HG02973 (cell line): Measurements from ENCODE around the gene COG7.
"Not testable (repeated sequence)": the region's sequence is repeated elsewhere in the genome, so short reads cannot be mapped to it uniquely, and the experiment has no call there.

Experiments used
- ATAC-seq: cut with Tn5 transposase; IDR thresholded peaks from one replicate; pipeline ENCODE4 v1.9.1; 2021; ENCODE audit warnings: moderate library complexity; ENCODE audit not compliant: unreplicated experiment

The COG7 gene

DNA sequence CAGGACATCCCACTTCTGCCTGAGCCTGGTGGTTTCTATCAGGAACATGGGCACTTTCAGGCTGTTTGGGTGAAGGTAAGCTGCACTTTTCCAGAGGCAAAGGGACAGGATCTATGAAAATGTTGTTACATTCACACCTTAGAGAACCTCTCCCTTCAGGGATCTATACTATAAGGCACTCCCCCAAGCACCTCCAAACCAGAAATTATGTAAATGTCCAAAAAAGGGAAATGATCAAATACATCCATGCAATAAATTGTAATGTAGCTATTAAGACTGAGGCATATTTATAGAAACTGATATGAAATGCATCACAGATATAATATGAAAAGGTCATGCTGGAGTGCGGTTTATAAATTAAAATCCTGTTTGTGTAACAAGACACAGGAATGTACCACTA lies 23.3 kb upstream of the COG7 start:
- no peak for ATAC-seq

DNA sequence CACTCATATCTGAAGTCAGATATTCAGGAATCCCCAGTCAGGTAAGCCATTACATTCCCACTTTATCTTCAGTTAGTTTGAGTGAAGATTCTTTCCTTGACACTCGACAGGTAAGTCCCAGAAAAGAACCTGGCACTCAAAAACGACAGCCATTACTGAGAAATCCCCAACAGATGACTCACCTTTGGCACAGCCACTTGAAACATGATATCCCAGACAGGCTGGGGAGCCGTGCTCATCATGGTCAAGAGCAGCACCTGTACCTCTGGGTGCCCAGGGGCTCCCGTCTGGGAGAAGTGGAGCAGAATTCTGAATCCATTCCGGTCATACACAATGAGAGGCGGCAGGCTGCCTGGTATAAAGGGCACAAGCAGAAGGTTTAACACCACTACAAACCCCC lies 16.8 kb upstream of the COG7 start:
- ATAC-seq = no peak

DNA sequence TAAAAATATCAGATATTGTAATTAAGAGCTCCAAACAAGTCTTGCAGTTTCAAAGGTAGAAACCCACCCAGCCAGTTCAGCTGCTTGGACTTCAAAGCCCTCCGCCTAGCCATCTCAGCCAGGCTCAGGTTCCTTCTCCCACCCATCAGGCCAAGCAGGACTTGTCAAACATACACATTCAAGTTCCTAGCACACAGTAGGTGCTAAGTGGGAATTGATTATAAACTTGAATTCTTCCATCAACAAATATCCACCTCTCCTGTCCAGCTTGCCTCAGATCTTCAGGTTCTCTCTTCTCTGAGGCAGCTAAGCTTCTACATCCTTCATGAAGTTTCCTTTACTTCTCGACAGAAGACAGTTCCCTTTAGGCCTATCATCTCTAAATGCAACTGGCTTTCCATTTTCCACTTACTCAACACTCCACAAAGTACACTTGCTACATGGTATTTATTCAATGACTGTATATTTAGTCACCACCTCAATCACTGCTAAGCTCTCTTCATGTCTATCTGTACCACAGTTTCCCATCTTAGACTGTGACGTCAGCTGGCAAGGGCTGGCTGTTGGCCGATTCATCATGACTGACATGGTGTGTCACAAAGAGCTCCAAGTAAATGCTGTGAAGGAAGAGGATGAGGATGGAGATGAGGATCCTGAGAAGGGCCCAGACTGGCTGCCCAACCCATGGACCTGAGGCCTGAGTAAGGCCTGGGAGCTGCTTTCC lies 13.3 kb upstream of the COG7 start:
- no peak for ATAC-seq

DNA sequence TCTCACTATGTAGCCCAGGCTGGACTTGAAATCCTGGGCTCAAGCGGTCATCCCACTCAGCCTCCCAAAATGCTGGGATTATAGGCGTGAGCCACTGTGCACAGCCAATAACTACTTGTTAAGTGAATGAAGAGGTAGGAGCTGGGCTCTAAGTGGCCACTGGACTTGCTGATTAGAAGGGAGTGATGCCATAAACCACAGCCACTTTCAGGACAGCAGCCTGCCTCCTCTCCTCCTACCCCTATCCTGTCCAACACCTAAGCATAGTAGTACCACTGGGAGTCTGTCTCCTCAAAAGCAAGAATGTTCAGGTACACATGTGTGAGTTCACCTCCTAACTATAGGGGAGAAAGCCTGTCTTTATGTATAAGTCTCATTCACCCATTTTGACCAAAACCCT lies 12.2 kb upstream of the COG7 start:
- ATAC-seq = no peak

DNA sequence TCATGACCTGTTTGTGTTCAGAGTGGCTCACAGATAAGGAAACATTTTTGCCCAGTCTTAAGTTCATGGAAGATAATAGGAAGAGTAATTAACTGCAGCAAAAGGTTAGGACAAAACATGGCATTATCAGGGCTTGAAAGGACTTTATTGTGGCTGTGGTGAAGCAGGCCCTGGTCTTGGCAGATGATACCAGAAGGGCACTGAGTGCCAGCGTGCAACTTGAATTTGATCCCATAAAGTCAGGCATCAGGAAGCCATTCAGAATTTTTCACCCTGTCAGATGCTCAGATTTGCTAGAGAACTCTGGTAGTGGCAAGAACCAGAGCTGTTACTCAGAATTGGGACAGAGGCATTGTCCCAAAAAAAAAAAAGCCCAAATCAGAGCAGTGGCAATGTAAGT lies 11.2 kb upstream of the COG7 start:
- ATAC-seq = no peak

DNA sequence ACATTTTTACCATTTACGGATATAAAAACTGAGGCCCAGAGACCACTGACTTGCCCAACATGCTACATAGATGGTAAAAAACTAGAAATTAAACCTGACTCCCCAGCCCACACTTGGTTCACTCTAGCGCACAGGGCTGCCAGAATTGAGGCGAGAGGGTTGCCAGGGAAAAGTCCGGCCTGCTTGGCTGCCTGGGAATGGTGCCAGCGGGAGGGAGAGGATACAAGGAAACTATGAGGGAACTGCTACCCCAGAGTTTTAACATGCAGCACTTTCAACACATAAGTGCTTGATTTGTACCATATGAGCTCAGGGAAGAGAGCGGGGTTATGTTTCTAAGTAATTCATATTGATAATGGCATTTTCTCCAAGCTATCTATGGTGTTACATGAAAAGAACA lies 10.0 kb upstream of the COG7 start:
- ATAC-seq = not testable (repeated sequence)

DNA sequence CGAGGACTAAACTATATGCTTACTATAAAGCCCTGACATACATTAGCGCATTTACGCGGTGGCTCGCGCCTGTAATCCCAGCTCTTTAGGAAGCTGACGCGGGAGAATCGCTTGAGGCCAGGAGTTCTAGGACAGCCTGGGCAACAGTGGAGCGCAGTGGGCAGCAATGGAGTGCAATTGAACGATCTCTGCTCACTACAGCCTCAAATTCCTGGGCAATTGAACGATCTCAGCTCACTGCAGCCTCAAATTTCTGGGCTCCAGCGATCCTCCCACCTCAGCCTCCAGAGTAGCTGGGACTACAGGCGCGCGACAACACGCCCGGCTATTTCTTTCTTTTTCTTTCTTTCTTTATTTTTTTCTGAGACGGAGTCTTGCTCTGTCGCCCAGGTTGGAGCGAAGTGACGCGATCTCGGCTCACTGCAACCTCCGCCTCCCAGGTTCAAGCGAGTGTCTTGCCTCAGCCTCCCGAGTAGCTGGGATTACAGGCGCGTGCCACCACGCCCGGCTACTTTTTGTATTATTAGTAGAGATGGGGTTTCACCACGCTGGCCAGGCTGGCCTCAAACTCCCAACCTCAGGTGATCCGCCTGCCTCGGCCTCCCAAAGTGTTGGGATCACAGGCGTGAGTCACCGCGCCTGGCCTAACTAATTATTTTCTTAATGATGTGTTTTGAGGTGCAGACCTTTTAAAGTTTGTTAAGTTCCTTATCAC lies 506 bp upstream of the COG7 start:
- no peak for ATAC-seq

DNA sequence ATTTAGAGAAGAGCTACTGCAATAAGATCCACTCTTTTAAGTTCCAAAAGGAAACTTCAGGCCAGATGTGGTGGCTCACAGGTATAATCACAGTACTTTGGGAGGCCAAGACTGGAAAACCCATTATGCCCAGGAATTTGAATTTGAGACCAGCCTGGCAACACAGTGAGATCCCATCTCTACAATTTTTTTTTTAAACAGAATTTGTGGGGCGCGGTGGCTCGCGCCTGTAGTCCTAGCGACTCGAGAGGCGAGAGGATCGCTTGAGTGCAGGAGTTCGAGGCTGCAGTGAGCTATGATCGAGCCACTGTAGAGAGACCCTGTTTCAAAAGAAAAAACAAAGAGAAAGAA lies 793 bp downstream of the COG7 start:
- peak; percentile 14 for ATAC-seq

DNA sequence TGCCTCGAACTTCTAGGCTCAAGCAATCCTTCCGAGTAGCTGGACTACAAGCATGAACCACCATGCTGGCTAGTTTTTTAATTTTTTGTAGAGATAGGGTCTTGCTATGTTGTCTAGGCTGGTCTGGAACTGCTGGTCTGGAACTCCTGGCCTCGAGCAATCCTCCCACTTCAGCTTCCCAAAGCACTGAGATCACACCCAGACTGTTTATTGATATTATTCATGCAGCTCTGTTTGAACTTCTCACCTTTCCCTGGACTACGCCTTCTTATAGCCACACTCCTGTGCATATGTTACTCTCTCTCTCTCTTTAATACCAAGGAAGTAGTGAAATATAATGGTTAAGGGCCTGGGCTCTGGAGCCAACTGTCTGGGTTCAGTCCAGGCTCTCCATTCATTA lies 4.6 kb downstream of the COG7 start:
- ATAC-seq = no peak

DNA sequence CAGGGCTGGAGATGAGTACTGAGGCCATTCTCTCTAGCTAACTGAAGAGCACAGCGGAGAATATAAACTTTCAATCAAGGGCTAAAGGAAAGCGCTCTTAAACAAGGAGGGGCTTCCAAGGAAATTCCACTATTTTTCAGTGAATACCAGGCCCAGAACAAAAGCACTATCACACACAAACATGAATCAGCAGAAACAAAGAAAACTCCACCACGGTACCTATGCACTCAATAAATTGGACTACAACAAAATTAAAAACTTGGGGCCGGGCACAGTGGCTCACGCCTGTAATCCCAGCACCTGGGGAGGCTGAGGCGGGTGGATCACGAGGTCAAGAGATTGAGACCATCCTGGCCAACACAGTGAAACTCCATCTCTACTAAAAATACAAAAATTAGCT lies 15.4 kb downstream of the COG7 start:
- ATAC-seq = not testable (repeated sequence)

DNA sequence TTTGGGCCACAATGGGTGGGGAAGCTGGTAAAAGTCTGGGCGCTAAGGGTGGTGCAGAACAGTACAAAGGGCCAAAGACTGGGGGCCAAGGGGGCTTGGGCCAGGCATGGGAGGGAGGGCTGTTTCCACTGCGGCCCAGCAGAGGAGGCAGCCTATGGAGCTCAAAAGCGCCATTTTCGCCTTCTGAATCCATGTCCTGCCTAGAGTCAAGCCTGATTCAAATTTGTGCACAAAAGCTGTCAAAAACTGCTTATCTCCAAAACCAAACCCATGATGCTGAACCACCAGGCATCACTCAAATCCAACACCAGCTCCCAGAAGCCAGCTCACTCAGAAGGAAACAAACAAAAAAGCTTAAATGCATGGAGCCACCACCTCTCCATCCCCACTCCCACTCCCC lies 16.0 kb downstream of the COG7 start:
- no peak for ATAC-seq

DNA sequence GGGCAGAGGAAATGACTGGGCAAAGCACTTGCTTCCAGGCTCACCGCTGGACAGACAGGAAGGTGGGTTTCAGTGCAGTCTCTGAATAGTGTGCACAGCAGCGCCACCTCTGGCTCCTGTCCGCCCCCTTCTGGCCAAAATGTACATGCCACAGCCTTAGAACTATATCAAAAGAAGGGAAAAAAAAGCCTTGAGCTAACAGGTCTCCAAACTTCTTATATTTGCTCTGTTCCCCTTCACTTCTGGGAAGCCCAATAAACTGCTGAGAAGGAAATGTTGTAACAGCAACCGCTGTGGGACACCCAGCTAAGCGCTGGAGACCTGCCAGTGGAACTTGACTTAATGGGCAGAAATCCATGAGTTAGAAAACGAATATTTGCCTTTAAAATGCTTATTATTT lies 17.5 kb downstream of the COG7 start:
- no peak for ATAC-seq

DNA sequence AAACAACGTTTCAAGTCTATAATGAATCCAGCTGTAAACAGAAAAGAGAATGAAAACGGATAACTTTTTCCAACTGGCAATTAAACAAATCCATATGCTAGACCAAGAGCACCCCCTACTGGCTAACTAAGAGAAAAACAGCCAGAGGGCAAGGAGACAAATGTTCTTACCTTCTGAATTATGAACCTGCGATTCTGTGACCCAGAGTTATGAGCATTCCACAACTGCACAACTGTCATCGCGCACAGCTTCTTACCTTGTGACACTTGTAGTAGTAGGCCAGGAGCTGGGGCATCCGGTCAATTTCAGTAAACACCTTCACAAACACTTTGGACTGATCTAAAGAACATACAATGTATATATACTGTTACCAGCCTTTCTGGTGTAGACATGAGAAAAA lies 18.6 kb downstream of the COG7 start:
- no peak for ATAC-seq

DNA sequence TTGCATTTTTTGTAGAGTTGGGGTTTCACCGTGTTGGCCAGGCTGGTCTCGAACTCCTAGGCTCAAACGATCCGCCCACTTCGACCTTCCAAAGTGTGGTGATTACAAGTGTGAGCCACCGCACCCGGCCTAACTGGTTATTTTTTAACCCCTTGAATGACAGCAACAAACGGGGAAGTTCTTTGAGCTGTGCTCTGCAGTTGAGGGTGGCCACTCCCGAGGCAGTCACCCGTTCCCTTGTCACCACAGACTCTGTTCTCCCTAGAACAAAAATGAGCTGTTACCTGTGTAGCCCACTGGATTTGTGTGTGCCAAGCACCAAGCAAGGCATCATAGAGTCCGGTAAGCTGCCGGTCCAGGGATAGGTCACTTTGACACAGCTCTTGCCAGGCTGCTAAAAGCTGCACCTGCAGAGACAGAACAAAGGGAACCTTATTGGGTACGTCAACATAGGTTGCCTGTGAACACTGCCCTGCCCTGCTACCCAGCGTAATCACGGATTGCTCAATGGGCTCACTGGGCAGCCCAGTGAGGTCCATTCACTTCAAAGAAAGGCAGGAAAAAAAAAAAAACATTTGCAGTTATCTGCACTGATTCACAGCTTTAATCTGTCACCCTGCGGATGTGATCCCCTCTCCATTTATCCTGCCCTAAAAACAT lies 19.6 kb downstream of the COG7 start:
- no peak for ATAC-seq

DNA sequence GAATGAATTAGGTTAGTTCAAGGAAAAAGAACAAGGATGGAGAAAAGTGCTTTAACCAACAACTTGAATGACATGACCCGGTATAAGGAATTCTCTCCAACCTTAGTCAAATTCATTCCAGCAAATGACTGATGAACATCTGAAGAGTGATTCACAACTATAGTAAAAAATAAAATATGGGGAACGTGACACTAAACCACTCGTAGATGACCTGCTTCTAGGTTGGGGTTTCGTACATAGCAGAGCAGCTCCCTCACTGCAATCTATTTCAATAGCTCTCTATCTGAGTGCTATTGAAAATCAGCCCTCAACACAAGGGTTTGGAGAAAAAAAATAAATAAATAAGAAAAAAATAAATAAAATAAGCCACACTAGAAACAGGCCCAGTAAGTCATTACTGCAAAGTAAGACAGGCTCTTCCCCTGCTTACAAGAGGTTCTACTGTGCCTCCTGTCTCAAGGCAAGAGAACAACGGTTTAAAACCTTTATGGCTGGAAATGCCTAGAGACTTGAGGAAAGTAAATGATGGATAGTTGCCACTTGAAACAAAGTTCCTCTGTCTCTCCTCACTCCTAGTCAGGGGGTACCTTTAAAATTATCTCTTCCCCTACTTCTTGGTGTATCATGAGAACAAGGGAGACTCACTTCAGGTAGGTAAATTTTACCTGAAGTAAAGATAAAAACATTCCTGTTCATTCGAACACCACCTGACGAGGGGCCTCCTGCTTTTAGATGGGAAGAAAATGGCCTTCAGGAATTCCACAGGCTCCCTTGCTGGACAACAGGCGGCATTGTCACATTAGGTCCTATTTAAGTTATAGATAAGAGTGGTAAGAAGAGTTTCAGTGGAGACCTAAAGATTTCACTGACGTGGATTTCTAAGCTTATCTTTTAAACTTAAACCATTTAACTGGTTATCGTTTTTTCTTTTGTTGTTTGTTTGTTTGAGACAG lies 20.5 kb downstream of the COG7 start:
- ATAC-seq = no peak

DNA sequence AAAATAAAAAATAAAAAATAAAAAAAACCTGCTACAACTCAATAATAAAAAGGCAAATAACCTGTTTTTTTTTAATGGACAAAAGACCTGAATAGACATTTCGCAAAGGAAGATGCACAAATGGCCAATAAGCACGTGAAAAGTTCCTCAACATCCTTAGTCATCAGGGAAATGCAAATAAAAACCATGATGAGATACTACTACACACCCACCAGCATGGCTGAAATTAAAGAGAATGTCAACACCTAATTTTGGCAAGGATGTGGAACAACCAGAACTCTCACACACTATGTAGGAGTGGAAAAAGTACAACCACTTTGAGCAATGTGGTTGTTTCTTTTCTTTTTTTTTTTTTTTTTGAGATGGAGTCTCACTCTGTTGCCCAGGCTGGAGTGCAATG lies 24.6 kb downstream of the COG7 start:
- no peak for ATAC-seq

DNA sequence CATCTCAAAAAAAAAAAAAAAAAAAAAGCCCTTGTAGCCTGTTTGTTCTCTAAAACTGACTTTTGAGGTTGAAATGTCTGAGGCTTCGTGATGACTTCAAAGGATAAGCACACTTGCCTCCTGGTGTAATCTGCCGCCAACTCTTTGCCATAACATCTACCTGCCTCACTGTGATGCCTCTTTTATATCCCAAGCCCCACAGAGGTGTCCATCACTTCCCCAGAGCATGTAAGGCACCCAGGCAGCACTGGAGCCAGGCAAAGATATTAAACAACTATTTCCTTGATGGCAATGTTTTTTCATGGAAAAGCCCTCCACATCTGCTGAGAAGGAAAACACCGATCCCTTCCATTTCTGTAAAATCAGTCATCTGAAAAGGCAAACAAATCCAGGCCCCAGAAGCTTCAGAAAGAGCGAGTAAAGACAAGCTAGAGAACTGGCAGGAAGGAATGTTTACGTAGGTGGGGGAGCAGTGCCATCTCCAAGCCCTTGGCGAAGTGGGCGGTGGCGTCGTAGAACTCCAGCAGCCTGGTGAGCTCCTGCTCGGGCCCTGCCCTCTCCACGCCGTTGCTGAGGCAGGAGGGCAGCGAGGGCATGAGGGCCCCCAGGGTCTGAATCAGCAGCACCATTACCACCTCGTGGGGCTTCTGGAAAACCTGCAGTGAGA lies 28.6 kb downstream of the COG7 start:
- ATAC-seq = no peak

DNA sequence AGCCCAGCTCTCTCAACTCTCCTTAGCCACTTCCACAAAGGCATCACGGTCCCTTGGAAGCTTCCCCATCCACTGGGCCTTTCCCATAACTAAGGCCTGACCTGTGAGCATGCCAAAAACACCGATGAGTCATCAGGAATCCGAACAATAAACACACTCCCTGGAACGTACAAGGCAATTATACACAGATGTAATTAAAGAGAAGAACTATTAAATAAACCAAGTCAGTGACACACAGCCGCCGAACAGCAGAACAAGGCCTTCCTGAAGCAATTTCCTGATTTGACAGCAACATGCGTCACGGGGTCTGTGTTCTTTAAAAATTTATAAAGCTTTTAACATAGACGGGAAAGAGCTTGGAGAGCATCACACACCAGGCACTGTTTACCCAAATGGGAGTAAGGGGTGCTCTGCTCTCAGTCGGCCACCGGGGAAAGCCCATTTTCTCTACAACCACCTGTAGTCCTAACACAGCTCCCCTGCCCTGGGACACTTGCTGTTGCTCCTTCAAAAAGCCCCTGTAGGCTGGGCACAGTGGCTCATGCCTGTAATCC lies 29.4 kb downstream of the COG7 start:
- no peak for ATAC-seq

DNA sequence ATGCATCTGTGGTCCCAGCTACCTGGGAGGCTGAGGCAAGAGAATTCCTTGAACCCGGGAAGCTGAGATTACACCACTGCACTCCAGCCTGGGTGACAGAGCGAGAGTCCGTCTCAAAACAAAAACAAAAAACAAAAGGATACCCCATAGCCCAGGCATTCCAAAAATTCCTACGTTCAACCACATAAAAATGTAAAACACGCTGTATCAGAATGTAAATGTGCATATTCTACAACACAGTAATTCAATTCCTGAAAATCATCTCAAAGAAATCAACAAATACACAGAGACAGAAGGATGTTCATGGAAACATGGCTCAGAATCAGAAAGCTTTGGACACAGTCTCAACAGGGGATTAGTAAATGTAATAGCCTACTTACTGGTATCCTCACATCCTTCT lies 33.0 kb downstream of the COG7 start:
- no peak for ATAC-seq

DNA sequence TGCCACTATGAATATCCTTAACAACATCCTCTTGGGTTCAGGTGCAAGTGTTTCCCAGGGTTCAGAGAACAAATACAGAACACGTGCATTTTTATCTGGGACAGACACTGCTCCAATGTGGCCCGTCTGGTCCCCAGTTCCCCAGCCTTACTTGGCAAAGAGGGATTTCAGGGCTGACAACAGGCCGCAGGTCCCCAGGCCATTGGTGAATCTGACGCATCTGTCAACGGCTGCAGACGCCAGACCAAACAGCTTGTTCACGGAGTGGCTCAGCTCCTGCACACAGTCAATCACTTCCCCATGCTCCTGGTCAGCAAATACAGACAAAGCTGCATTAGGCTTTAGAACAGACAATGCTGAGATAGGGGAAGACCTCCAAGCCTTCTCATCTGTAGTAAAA lies 36.2 kb downstream of the COG7 start:
- ATAC-seq = no peak
